Gastrocnemius medialis (tissue), 4 donors: ENCODE data around the gene PAPPA. TPM values are rescaled to one million over a fixed set of nuclear protein-coding genes. Genes with fewer than 3 reads are reported as not detected.

Experiments
- ATAC-seq, 2 donors: fragments of 150-250 bp; one replicate each; pipeline ENCODE4 v1.9.1; 2016
- DNase-seq, 2 donors: peaks; one replicate each; pipeline ENCODE4 v3.0.0-alpha.2; 2019
- H3K27ac ChIP-seq, 4 donors: fragments of 200-600 bp; sonication (generic); 1 replicate in 1 of 4; 2 replicates in 3 of 4; pipeline ENCODE4 v1.5.1; 2016 to 2018; ENCODE audit warnings: mild to moderate bottlenecking in 2 of 4, moderate library complexity in 1 of 4
- H3K27me3 ChIP-seq, 3 donors: fragments of 200-600 bp; sonication (generic) in 2 of 3; 1 replicate in 1 of 3; 2 replicates in 2 of 3; pipeline versions ENCODE4 v1.5.1 to v1.6.0; 2016 to 2019; ENCODE audit warnings: mild to moderate bottlenecking in 1 of 3, moderate library complexity in 1 of 3
- H3K36me3 ChIP-seq, 2 donors: fragments of 200-600 bp; sonication (generic) in 1 of 2; one replicate each; pipeline ENCODE4 v1.5.1; 2017 to 2018
- H3K4me1 ChIP-seq, 2 donors: fragments of 200-600 bp; sonication (generic) in 1 of 2; one replicate each; pipeline ENCODE4 v1.5.1; 2016 to 2017; ENCODE audit warnings: mild to moderate bottlenecking in 2 of 2
- H3K4me3 ChIP-seq, 4 donors: fragments of 200-600 bp; sonication (generic) in 3 of 4; 1 replicate in 1 of 4; 2 replicates in 3 of 4; pipeline ENCODE4 v1.5.1; 2016 to 2019; ENCODE audit warnings: mild to moderate bottlenecking in 2 of 4
- H3K9me3 ChIP-seq, 3 donors: fragments of 200-600 bp; sonication (generic) in 2 of 3; 1 replicate in 1 of 3; 2 replicates in 2 of 3; pipeline ENCODE4 v1.5.1; 2016 to 2019
- CTCF ChIP-seq, 5 experiments: fragments of 450-650 bp in 3 of 5; fragments of 200-600 bp in 2 of 5; sonication (generic) in 2 of 5; IDR thresholded peaks in 4 of 5; conservative IDR thresholded peaks in 1 of 5; 1 replicate in 4 of 5; 2 replicates in 1 of 5; pipeline ENCODE4 v1.5.1; 2016 to 2019; ENCODE audit warnings: antibody characterized with exemption in 5 of 5, mild to moderate bottlenecking in 3 of 5, moderate library complexity in 3 of 5
- POLR2A ChIP-seq, 2 donors: fragments of 450-650 bp; IDR thresholded peaks; one replicate each; pipeline ENCODE4 v1.6.1; 2017; ENCODE audit warnings: antibody characterized with exemption in 2 of 2, mild to moderate bottlenecking in 2 of 2, moderate library complexity in 2 of 2
- in situ Hi-C, 4 donors: fragments of 200-750 bp; cut with MboI; loops; one replicate each; pipeline versions ENCODE4 v1.15.0 to v1.8.0; 2017; ENCODE audit warnings: low sequenced_read_pairs in 4 of 4
- intact Hi-C: fragments of 100-400 bp; cut with DNase I; formaldehyde crosslinking; loops from one replicate; pipeline ENCODE4 v1.15.1; 2023; ENCODE audit warnings: low total_unique reads
- total RNA-seq, 4 donors: library from RNA; depleted of rRNA; stranded (reverse); fragments of >200 nt; gene quantifications; one replicate each; pipeline versions ENCODE4 v1.1.0 to v1.2.3, GENCODE V29; 2016

PAPPA gene
- total RNA-seq, 4 donors from 2014 or later: 0.56 to 2.1 (median 1.4) TPM

DNA sequence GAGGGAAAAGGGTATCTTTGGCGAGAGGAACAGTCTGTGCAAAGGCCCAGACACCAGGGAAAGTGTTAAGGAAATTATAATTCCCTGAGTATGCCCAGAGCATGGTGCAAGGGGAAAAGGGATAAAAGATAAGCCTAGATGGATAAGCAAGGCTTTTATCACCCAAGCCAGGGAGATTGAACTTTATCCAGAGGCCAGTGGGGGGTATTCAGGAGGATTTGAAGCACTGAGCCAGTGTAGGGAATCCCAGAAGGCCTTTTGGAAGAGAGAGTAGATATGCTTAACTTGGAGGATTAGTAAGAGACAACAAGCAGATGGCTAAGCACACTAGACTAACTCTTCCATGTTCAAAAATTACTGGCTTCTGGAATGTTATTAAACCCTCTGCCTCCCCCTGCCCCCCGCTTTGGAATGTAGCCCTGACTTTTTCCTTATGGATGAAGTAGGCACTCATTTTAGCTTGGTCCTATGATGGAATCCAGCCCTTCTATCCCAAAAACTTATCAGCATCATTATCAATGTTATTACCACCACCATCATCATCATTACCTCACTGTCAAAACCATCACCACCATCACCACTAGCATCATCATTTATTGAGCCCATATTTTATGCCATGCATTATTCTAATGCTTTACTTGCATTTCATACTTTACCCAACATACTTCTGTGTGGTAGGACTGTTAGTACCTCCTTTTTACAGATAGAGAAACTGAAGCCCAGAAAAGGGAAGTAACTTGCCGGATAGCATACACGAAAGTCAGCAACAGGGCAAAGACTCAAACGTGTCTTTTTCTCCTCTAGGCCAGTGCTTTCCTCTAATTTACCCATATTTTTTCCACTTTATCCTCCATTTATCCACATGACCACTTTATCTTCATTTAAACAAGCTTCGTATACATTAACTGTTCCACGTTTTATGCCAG lies 237.0 kb downstream of the PAPPA start:
- H3K4me1 ChIP-seq: no peaks in the 10 kb centered on the region
- intact Hi-C loops (no loop called here), in situ Hi-C loops (no loop called here)
- H3K9me3 ChIP-seq: no peaks in the 10 kb centered on the region
- ATAC-seq (no peak), DNase-seq (no peak)
- TF ChIP-seq CTCF (IDR thresholded peaks at IDR 0.05 in 4 of 5, conservative IDR thresholded peaks at IDR 0.05 in 1 of 5) (no peak), POLR2A (IDR thresholded peaks at IDR 0.05) (no peak)
- no peak overlapping the region for H3K27ac ChIP-seq
- no peaks in the 10 kb centered on the region for H3K27me3 ChIP-seq
- no peaks in the 10 kb centered on the region for H3K36me3 ChIP-seq
- H3K4me3 ChIP-seq: no peak overlapping the region

DNA sequence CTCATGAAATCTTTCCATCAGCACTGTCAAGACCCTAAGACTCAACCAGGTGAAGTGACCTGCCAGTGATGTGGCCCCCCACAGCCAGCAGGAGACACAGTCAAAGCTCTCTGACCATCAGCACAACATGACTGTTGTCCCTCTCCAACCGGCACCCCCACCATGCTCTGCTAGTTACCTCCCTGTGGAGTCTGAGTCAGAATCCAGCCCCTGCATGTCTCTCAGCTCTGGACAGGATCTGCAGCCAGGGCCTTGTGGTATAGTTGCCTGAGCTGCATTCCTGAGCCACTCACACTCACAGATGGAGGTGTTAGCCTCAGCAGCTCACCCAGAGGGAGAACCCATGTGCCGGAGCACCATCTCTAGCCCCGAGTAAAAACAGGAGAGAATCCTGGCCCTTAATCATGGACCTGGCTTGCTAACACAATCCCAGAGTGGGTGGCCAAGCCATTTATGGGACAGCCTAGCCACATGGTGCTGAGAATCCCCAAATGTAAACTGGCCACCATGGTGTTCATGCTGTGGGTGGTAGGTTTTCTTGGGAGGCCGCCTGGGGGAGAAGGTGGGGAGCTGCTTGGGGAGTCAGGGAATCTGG lies 237.8 kb downstream of the PAPPA start:
- Histone ChIP-seq H3K27ac (no peak overlapping the region), H3K4me1 (no peaks in the 10 kb centered on the region), H3K27me3 (no peaks in the 10 kb centered on the region), H3K36me3 (no peaks in the 10 kb centered on the region), H3K9me3 (no peaks in the 10 kb centered on the region), H3K4me3 (no peak overlapping the region)
- DNase-seq (no peak), ATAC-seq (no peak)
- intact Hi-C loops: no loop called here
- TF ChIP-seq CTCF (IDR thresholded peaks at IDR 0.05 in 4 of 5, conservative IDR thresholded peaks at IDR 0.05 in 1 of 5) (no peak), POLR2A (IDR thresholded peaks at IDR 0.05) (no peak)
- in situ Hi-C loops: no loop called here

- no peak overlapping the region for H3K4me3 ChIP-seq
- H3K4me1 ChIP-seq: no peaks in the 10 kb centered on the region
- intact Hi-C loops (no loop called here), in situ Hi-C loops (no loop called here)
- no peaks in the 10 kb centered on the region for H3K9me3 ChIP-seq
- H3K36me3 ChIP-seq: no peaks in the 10 kb centered on the region
- TF ChIP-seq CTCF (IDR thresholded peaks at IDR 0.05 in 4 of 5, conservative IDR thresholded peaks at IDR 0.05 in 1 of 5) (no peak), POLR2A (IDR thresholded peaks at IDR 0.05) (no peak)
- no peak for ATAC-seq
- DNase-seq: no peak
- no peak overlapping the region for H3K27ac ChIP-seq
- H3K27me3 ChIP-seq: no peaks in the 10 kb centered on the region
Observed at GRCh38 chr9:116393198-116393597, 239.6 kb downstream of the PAPPA start.

- Histone ChIP-seq H3K4me1 (no peaks in the 10 kb centered on the region), H3K27me3 (no peaks in the 10 kb centered on the region), H3K4me3 (no peak overlapping the region), H3K36me3 (no peaks in the 10 kb centered on the region), H3K9me3 (no peaks in the 10 kb centered on the region), H3K27ac (no peak overlapping the region)
- intact Hi-C loops (no loop called here), in situ Hi-C loops (no loop called here)
- ATAC-seq: no peak
- no peak for DNase-seq
- TF ChIP-seq POLR2A (IDR thresholded peaks at IDR 0.05): no peak
- TF ChIP-seq CTCF (IDR thresholded peaks at IDR 0.05 in 4 of 5, conservative IDR thresholded peaks at IDR 0.05 in 1 of 5): no peak
Observed at GRCh38 chr9:116394070-116394469, 240.5 kb downstream of the PAPPA start.
